COLO668 (cell line): ENCODE results near the gene SLC27A3.

Experiments
- DNase-seq: peaks from one replicate; lab custom pipeline; 2025; ENCODE audit not compliant: unreplicated experiment; lab: John Stamatoyannopoulos, UW

The SLC27A3 gene

DNA sequence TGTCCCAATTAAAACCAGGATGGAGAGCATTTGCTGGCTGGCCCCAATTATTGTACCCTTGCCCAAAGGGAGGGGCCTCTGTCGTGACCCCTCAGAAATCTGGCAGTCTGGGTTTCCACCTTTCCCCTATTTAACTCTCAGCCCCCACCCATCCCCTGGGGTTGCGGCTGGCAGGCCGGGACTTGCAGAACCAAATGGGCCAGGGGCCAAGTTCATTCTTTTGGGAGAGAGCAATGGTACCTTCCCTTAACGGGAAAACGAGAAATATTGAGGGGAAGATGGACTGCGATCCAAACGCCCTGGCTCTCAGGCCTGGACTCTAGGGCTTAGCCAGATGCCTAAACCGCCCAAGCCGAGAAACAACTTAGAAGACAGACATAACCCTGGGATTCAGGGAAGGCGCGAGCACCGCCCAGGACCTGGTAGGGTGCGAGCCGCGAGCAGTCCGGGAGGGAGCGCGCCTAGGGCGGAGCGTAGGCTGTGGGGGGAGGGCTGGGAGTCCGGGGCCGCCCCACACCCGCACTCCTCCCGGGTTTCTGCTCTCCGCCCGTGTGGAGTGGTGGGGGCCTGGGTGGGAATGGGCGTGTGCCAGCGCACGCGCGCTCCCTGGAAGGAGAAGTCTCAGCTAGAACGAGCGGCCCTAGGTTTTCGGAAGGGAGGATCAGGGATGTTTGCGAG is at the start of gene SLC27A3:
Gene SLC27A3 (plus strand): TSS at position 628 of the 678 bp plus-strand sequence. CDS start 91 bp downstream, outside the sequence.
- DNase-seq: peak; percentile 79

- peak; percentile 100 for DNase-seq
Observed at GRCh38 chr1:153727463-153728304, 47.5 kb upstream of the SLC27A3 start, which contains the start of gene INTS3. TSS of gene INTS3 (plus strand) at chr1:153728050. CDS start at chr1:153728635, 585 bp downstream.

DNA sequence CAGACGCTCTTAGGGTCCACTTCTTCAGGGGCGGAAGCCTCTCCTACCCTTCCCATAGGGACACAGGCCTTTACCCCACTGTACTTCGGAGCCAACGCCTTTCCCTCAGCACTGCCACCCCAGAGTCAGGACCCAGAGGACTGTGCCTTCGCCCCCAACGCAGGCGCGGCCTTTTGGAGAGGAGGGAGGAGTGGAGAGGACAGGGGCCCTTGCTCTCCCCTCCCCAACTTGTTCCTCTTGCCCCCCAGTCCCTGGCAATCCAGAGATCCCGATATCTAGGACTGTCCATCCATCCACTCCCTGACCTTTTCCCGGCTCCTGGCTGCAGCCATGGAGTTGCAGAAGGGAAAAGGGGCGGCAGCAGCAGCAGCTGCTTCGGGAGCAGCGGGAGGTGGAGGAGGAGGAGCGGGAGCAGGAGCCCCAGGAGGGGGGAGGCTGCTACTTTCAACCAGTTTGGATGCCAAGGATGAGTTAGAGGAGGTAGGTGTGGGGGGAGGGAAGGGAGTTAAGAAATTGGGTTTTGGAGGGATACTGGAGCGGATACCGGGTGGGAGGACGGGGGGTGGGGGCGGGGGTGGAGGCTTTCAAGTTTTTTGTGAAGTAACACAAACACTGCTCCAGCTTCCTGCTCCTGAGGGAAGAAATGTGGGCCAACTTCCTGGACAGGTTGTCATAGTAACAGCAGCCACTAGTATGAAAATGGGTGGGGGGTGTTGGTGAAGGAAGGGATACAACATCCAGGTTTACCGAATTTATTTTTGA is 46.7 kb upstream of the SLC27A3 start:
- peak; percentile 57 for DNase-seq

DNA sequence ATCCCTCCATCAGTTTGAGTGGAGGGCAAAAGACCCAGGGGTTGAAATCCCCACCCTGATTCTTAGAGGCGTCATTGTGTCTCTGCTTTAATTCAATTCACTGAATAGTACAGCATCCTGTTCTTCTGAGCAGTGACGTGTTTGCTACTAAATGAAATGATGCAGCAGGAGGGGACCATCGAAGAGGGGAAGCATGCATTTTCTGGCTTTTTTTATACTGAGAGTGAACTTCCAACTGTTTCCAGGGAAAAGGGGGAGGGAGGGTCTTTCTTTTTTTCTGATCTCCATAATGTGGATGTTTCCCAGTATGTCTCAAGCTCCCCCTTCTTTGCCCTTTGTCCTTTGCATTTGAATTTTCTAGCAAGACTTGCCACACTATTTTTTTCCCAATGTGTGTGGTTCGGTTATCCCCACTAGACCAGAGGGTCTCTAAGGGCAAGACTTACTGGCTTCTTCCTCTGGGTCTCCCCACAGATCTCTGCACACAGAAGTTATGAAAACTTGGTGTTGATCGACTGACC is 44.7 kb upstream of the SLC27A3 start:
- DNase-seq: no peak

DNA sequence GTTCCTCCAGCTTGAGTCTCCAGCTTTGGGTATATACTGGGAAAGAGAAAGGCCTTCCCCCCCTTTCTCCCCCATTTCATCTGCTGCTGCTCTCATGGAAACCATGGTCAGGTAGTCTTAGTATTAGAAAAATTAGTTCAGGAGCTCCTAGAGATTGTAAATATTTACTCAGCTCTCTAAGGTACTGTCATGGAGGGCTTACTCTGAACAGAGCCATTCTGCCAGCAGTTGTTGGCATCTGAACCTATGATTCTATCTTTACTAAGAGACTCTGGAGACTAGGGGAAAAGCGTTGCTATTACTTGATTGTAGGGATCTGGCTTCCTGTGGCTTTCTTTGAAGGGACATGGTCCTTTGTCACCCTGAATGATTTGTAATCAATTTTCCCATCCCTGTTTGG is 41.2 kb upstream of the SLC27A3 start:
- DNase-seq: no peak

- no peak for DNase-seq
Observed at GRCh38 chr1:153734396-153735089, 40.7 kb upstream of the SLC27A3 start.

DNA sequence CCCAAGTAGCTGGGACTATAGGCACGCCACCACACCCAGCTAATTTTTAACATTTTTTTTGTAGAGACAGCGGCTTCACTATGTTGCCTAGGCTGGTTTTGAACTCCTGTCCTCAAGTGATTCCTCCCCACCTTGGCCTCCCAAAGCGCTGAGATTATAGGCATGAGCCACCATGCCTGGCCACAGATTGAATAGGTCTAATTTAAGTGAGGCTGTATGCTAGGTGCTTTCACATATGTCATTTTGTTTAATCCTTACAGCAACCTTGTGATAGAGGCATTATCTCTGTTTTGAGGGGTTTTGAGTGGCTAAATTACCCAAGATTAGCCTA is 40.2 kb upstream of the SLC27A3 start:
- DNase-seq: no peak

- DNase-seq: no peak
Observed at GRCh38 chr1:153741986-153742385, 33.2 kb upstream of the SLC27A3 start.

- peak; percentile 51 for DNase-seq
Observed at GRCh38 chr1:153742411-153743142, 32.6 kb upstream of the SLC27A3 start.

- no peak for DNase-seq
Observed at GRCh38 chr1:153745417-153745816, 29.8 kb upstream of the SLC27A3 start.

GRCh38 chr1:153746174-153746573 is 29.0 kb upstream of the SLC27A3 start:
- no peak for DNase-seq

GRCh38 chr1:153748903-153749302 is 26.3 kb upstream of the SLC27A3 start:
- DNase-seq: no peak

GRCh38 chr1:153749408-153750005 is 25.7 kb upstream of the SLC27A3 start:
- peak; percentile 77 for DNase-seq

GRCh38 chr1:153750026-153750995 is 24.9 kb upstream of the SLC27A3 start:
- no peak for DNase-seq

DNA sequence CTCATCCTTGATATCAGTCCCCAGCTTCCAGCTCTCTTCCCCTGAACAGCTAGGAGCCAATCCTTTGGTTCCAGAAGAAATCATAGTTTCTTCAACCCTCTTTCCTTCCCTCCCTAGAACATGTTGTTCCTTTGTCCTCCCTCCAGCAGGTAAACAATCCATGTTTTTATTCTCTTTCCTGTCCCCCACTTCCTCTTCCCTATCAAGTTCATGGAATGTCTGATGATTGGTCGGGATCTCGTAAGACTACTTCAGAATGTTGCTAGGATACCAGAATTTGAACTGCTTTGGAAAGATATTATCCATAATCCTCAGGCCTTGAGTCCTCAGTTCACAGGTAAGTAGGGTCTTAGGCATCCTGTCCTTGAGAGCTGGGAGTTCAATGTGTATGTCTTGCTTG is 23.1 kb upstream of the SLC27A3 start:
- no peak for DNase-seq

DNA sequence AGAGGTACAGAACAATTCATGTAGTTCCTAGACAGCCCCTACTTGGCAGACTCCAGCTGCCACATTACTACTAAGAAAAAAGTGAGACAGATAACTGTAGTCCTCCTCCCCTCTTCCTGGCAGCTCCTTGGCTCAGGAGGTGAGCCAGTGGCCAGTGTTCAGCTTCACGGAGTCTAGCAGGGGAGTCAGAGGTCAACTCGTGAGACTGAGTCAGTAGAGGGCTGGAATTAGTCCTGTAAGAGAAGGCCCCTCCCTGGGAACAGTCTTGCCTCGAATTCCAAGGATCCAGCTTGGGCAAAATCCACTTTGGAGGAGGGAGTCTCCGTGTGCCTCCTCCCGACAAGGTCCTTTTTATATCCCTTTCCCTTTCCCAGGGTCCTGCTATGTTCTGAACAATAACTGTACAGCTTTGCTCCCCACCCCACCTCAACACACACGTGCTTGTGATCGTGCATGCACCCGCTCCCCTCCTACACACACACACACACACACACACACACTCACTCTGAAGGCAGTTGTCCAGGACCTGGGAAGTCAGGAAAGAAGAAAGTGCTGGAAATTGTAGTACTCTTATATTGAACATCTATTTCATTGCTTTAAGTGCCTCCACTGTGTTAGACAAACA is 22.5 kb upstream of the SLC27A3 start:
- DNase-seq: no peak

DNA sequence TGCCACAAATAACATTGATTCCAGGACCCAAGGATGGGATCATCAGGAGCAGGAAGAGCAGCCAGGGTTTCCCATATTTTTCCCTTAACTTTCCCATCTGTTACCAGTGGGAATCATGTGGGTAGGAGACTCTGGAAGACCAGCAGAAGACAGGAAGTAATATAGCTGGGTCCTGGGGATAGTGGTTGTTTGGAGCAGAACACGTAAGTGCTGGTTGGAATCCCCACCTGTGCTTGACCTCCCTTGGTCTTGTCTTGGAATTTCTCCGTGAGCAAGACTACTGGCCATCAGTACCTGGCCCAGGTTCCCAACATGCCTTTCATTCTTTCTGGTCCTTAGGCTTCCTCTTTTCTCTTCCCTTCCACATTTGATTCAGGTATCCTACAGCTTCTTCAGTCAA is 20.9 kb upstream of the SLC27A3 start:
- DNase-seq: no peak

- DNase-seq: no peak
Observed at GRCh38 chr1:153760440-153760839, 14.8 kb upstream of the SLC27A3 start.
